ENCODE results near the gene HDAC3. TPM values are rescaled to one million over a fixed set of nuclear protein-coding genes. Genes with fewer than 3 reads are reported as not detected.

Gene HDAC3
- total RNA-seq, 1 donor from 2014 or later: 47.8 TPM

- no peaks in the 10 kb centered on the region for H3K9me3 Mint-ChIP-seq (ENCODE audit: low read depth)
Observed at GRCh38 chr5:141646026-141646425, 9.4 kb upstream of the HDAC3 start.

DNA sequence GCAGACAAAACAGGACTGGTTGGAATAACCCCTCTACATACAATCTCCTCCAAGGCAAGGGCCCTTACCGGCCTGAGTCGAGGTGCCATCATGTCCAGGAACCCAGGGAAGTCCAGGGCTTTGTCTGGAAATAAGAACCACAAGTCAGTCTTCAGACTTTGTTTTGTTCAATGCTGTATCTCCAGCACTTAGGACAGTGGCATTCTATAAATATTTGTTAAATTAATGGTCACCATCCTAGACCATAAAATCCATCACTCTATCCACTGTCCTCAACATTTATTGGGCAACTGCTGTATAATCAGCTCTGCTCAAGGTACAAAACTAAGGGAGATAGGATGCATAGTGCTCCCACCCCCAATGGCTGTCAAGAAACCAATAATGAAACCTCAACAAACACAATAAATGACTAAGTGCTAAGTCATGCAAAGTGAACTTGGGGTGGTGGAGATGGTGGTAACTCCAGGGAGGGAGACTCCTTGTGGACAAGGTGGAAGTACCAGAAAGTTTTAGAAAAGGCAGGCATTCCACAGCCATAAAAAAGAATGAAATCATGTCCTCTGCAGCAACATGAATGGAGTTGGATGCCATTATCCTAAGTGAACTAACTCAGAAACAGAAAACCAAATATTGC, 5.1 kb upstream of the HDAC3 start:
- no peaks in the 10 kb centered on the region for H3K27me3 Mint-ChIP-seq (ENCODE audit: low read depth)
- TF ChIP-seq, protein P1, sequence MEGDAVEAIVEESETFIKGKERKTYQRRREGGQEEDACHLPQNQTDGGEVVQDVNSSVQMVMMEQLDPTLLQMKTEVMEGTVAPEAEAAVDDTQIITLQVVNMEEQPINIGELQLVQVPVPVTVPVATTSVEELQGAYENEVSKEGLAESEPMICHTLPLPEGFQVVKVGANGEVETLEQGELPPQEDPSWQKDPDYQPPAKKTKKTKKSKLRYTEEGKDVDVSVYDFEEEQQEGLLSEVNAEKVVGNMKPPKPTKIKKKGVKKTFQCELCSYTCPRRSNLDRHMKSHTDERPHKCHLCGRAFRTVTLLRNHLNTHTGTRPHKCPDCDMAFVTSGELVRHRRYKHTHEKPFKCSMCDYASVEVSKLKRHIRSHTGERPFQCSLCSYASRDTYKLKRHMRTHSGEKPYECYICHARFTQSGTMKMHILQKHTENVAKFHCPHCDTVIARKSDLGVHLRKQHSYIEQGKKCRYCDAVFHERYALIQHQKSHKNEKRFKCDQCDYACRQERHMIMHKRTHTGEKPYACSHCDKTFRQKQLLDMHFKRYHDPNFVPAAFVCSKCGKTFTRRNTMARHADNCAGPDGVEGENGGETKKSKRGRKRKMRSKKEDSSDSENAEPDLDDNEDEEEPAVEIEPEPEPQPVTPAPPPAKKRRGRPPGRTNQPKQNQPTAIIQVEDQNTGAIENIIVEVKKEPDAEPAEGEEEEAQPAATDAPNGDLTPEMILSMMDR (IDR thresholded peaks at IDR 0.05): peak; percentile 59
- no peak overlapping the region for H3K27ac Mint-ChIP-seq (ENCODE audit: unreplicated experiment)
- H3K4me1 Mint-ChIP-seq (ENCODE audit: low read depth): peaks cover 4% of the 10 kb centered on the region
- no peak overlapping the region for H3K4me3 Mint-ChIP-seq (ENCODE audit: unreplicated experiment)
- H3K9me3 Mint-ChIP-seq (ENCODE audit: low read depth): no peaks in the 10 kb centered on the region
- DNase-seq (ENCODE audit: low spot score): no peak
- H3K36me3 Mint-ChIP-seq (ENCODE audit: low read depth): peaks cover 6% of the 10 kb centered on the region

More at GRCh38 chr5:141646026-141646425, 9.4 kb upstream of the HDAC3 start:
- H3K27me3 Mint-ChIP-seq (ENCODE audit: low read depth): no peaks in the 10 kb centered on the region
- H3K27ac Mint-ChIP-seq (ENCODE audit: unreplicated experiment): no peak overlapping the region
- H3K4me1 Mint-ChIP-seq (ENCODE audit: low read depth): peaks cover 12% of the 10 kb centered on the region
- peaks cover 9% of the 10 kb centered on the region for H3K36me3 Mint-ChIP-seq (ENCODE audit: low read depth)
- no peak overlapping the region for H3K4me3 Mint-ChIP-seq (ENCODE audit: unreplicated experiment)
- DNase-seq (ENCODE audit: low spot score): no peak
- TF ChIP-seq, protein P1 (IDR thresholded peaks at IDR 0.05): no peak

DNA sequence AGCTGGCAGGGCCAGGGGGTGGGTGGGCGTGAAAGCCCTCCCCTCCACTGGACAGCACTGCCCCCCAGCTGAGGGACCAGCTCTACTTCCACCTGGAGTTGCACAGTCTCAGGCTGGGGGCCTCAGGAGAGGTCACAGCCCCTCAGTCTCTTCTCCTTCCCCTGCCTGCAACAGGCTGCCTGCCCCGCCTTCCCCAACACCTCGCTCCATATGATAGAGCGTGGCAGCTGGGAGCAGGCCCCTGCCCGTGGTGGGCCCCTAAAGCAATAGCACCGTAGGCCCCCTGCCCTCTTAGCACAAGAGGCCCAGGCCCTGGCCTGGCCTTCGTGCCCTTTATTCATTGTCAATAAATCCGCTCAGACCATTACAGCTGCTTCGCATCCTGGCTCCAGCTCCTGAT, 4.0 kb upstream of the HDAC3 start:
- H3K36me3 Mint-ChIP-seq (ENCODE audit: low read depth): peaks cover 5% of the 10 kb centered on the region
- DNase-seq (ENCODE audit: low spot score): no peak
- H3K4me3 Mint-ChIP-seq (ENCODE audit: unreplicated experiment): no peak overlapping the region
- no peaks in the 10 kb centered on the region for H3K9me3 Mint-ChIP-seq (ENCODE audit: low read depth)
- H3K27me3 Mint-ChIP-seq (ENCODE audit: low read depth): no peaks in the 10 kb centered on the region
- TF ChIP-seq, protein P1 (IDR thresholded peaks at IDR 0.05): no peak
- peak overlapping the region; percentile 29 for H3K27ac Mint-ChIP-seq (ENCODE audit: unreplicated experiment)
- H3K4me1 Mint-ChIP-seq (ENCODE audit: low read depth): peaks cover 11% of the 10 kb centered on the region

DNA sequence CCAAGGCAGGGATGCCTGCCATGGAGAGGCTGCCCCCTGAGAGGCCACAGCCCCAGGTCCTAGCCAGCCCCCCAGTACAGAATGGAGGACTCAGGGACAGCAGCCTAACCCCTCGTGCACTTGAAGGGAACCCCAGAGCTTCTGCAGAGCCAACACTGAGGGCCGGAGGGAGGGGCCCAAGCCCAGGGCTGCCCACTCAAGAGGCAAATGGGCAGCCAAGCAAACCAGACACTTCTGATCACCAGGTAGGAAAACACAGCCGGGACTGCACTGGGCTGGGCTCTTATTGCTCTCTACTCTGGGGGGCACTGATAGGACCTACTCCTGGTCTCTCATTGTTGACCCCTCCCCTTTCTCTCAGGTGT, 3.4 kb upstream of the HDAC3 start:
- peaks cover 4% of the 10 kb centered on the region for H3K36me3 Mint-ChIP-seq (ENCODE audit: low read depth)
- H3K9me3 Mint-ChIP-seq (ENCODE audit: low read depth): no peaks in the 10 kb centered on the region
- H3K4me3 Mint-ChIP-seq (ENCODE audit: unreplicated experiment): no peak overlapping the region
- no peak for DNase-seq (ENCODE audit: low spot score)
- H3K27ac Mint-ChIP-seq (ENCODE audit: unreplicated experiment): no peak overlapping the region
- TF ChIP-seq, protein P1 (IDR thresholded peaks at IDR 0.05): no peak
- peaks cover 18% of the 10 kb centered on the region for H3K4me1 Mint-ChIP-seq (ENCODE audit: low read depth)
- H3K27me3 Mint-ChIP-seq (ENCODE audit: low read depth): no peaks in the 10 kb centered on the region

- no peak overlapping the region for H3K4me3 Mint-ChIP-seq (ENCODE audit: unreplicated experiment)
- TF ChIP-seq, protein P1 (IDR thresholded peaks at IDR 0.05): no peak
- peaks cover 3% of the 10 kb centered on the region for H3K36me3 Mint-ChIP-seq (ENCODE audit: low read depth)
- no peaks in the 10 kb centered on the region for H3K27me3 Mint-ChIP-seq (ENCODE audit: low read depth)
- peaks cover 21% of the 10 kb centered on the region for H3K4me1 Mint-ChIP-seq (ENCODE audit: low read depth)
- DNase-seq (ENCODE audit: low spot score): no peak
- H3K27ac Mint-ChIP-seq (ENCODE audit: unreplicated experiment): no peak overlapping the region
- H3K9me3 Mint-ChIP-seq (ENCODE audit: low read depth): no peaks in the 10 kb centered on the region
Observed at GRCh38 chr5:141639357-141640050, 2.9 kb upstream of the HDAC3 start.

Data from chondrocyte (in vitro differentiated cells).